SK-N-SH (cell line): ENCODE measurements around the gene USP22. TPM values are rescaled to one million over a fixed set of nuclear protein-coding genes. Genes with fewer than 3 reads are reported as not detected.

Source experiments
- CTCF ChIA-PET: fragments of 300-600, 350-600 bp; formaldehyde crosslinking; extraction: SDS; loops from one replicate; lab custom pipeline; 2021; lab: Yijun Ruan, JAX
- POLR2A ChIA-PET: fragments of 350-600 bp; sonication (Branson Sonifier 250); formaldehyde crosslinking; extraction: SDS; loops from one replicate; lab custom pipeline; 2020; ENCODE audit warnings: antibody characterized with exemption, inconsistent platforms; lab: Yijun Ruan, JAX
- DNase-seq: peaks from one replicate; pipeline ENCODE4 v3.0.0; 2012
- H2AFZ ChIP-seq: fragments of 200-600 bp; sonication (generic); 2 replicates; pipeline ENCODE4 v1.8.1; 2016; ENCODE audit warnings: antibody characterized with exemption, mild to moderate bottlenecking, low read depth
- H3F3A ChIP-seq: fragments of 200-600 bp; sonication (generic); replicated peaks from 2 replicates; pipeline ENCODE3; 2016; ENCODE audit warnings: antibody characterized with exemption, mild to moderate bottlenecking; ENCODE audit not compliant: insufficient read depth
- H3K27ac ChIP-seq, 2 experiments: fragments of 200-500 bp in 1 of 2; fragments of 200-600 bp in 1 of 2; sonication (Bioruptor generic) in 1 of 2; sonication (generic), shearing (Covaris generic) in 1 of 2; 2 replicates each; pipeline versions ENCODE4 v1.5.1 to v1.6.1; 2014 to 2016; ENCODE audit warnings: low read depth in 2 of 2, inconsistent platforms in 1 of 2, low read length in 1 of 2, mild to moderate bottlenecking in 1 of 2, mixed read lengths in 1 of 2
- H3K27me3 ChIP-seq: fragments of 200-600 bp; sonication (generic), shearing (Covaris generic); 2 replicates; pipeline ENCODE4 v1.6.1; 2016; ENCODE audit warnings: mixed run types; ENCODE audit not compliant: insufficient read depth
- H3K36me3 ChIP-seq, 2 experiments: fragments of 200-500 bp in 1 of 2; fragments of 200-600 bp in 1 of 2; sonication (Bioruptor generic) in 1 of 2; sonication (generic) in 1 of 2; replicated peaks in 1 of 2; 2 replicates each; pipeline versions ENCODE3 to v1.5.1; 2014 to 2016; ENCODE audit warnings: low read length in 1 of 2, mild to moderate bottlenecking in 1 of 2; ENCODE audit not compliant: insufficient read depth in 2 of 2, control insufficient read depth in 1 of 2
- H3K4me1 ChIP-seq, 2 experiments: fragments of 200-500 bp in 1 of 2; fragments of 200-600 bp in 1 of 2; sonication (Bioruptor generic) in 1 of 2; sonication (generic), shearing (Covaris generic) in 1 of 2; 2 replicates each; pipeline versions ENCODE4 v1.5.1 to v1.6.1; 2014 to 2016; ENCODE audit warnings: low read depth in 1 of 2, low read length in 1 of 2, mixed run types in 1 of 2; ENCODE audit not compliant: insufficient read depth in 2 of 2, control insufficient read depth in 1 of 2
- H3K4me2 ChIP-seq: fragments of 200-600 bp; sonication (generic), shearing (Covaris generic); 2 replicates; pipeline ENCODE4 v1.6.1; 2017; ENCODE audit warnings: mixed run types
- H3K4me3 ChIP-seq, 2 experiments: fragments of 200-500 bp in 1 of 2; fragments of 200-600 bp in 1 of 2; sonication (Bioruptor generic) in 1 of 2; sonication (generic), shearing (Covaris generic) in 1 of 2; 2 replicates each; pipeline versions ENCODE4 v1.5.1 to v1.8.1; 2014 to 2016; ENCODE audit warnings: low read depth in 2 of 2, inconsistent platforms in 1 of 2, low read length in 1 of 2, mild to moderate bottlenecking in 1 of 2, mixed read lengths in 1 of 2, moderate library complexity in 1 of 2
- H3K79me2 ChIP-seq: fragments of 200-600 bp; sonication (generic); 2 replicates; pipeline ENCODE4 v1.8.1; 2017; ENCODE audit warnings: mild to moderate bottlenecking; ENCODE audit not compliant: insufficient read depth
- H3K9ac ChIP-seq: fragments of 200-600 bp; sonication (generic); 2 replicates; pipeline ENCODE4 v1.6.1; 2017; ENCODE audit warnings: mixed run types
- H3K9me2 ChIP-seq: fragments of 200-600 bp; sonication (generic); 2 replicates; pipeline ENCODE4 v1.6.1; 2017; ENCODE audit warnings: mixed run types
- H3K9me3 ChIP-seq: fragments of 200-600 bp; sonication (generic); 2 replicates; pipeline ENCODE4 v1.6.1; 2017; ENCODE audit warnings: mixed run types, mild to moderate bottlenecking, moderate library complexity
- H4K20me1 ChIP-seq: fragments of 200-600 bp; sonication (generic); 2 replicates; pipeline ENCODE4 v1.6.1; 2017; ENCODE audit warnings: mild to moderate bottlenecking, mixed run types; ENCODE audit not compliant: insufficient read depth
- ELF1 ChIP-seq: IDR thresholded peaks from 2 replicates; pipeline ENCODE4 v1.4.0; 2012
- EP300 ChIP-seq, 2 experiments: IDR thresholded peaks; 2 replicates each; pipeline versions ENCODE4 v1.4.0 to v1.6.1; 2012; ENCODE audit warnings: borderline replicate concordance in 1 of 2, low read depth in 1 of 2, low read length in 1 of 2
- EZH2phosphoT487 ChIP-seq: fragments of 200-600 bp; sonication (generic); IDR thresholded peaks from 2 replicates; pipeline ENCODE4 v1.6.1; 2017; ENCODE audit warnings: low read depth, mixed run types, mild to moderate bottlenecking, antibody characterized with exemption, moderate library complexity, borderline replicate concordance
- FOXJ3 ChIP-seq: sonication (generic); formaldehyde crosslinking; IDR thresholded peaks from 2 replicates; pipeline ENCODE4 v1.5.1; 2020; ENCODE audit warnings: mild to moderate bottlenecking, missing genetic modification reagents
- GABPA ChIP-seq: IDR thresholded peaks from 2 replicates; pipeline ENCODE4 v1.4.0; 2012; ENCODE audit warnings: low read depth, mild to moderate bottlenecking
- MAX ChIP-seq: IDR thresholded peaks from 2 replicates; pipeline ENCODE4 v1.4.0; 2012; ENCODE audit warnings: low read depth
- NFIC ChIP-seq: IDR thresholded peaks from 2 replicates; pipeline ENCODE4 v1.4.0; 2012; ENCODE audit warnings: borderline replicate concordance
- NRF1 ChIP-seq: IDR thresholded peaks from 2 replicates; pipeline ENCODE4 v1.6.1; 2012; ENCODE audit warnings: low read depth, mild to moderate bottlenecking, low read length
- PBX3 ChIP-seq: IDR thresholded peaks from 2 replicates; pipeline ENCODE4; 2012
- POLR2AphosphoS5 ChIP-seq: IDR thresholded peaks from 2 replicates; pipeline ENCODE4 v1.6.1; 2012; ENCODE audit warnings: low read depth, low read length
- REST ChIP-seq: IDR thresholded peaks from 2 replicates; pipeline ENCODE4 v1.6.1; 2012; ENCODE audit warnings: mild to moderate bottlenecking, low read depth, low read length, moderate library complexity
- RXRA ChIP-seq: IDR thresholded peaks from 2 replicates; pipeline ENCODE4 v1.4.0; 2012; ENCODE audit warnings: low read depth, mild to moderate bottlenecking, borderline replicate concordance
- SMC3 ChIP-seq: IDR thresholded peaks from 2 replicates; pipeline ENCODE4 v1.6.1; 2012; ENCODE audit warnings: low read depth, low read length, improper control_type of control experiment
- TEAD4 ChIP-seq: IDR thresholded peaks from 2 replicates; pipeline ENCODE4 v1.4.0; 2012; ENCODE audit warnings: mild to moderate bottlenecking, borderline replicate concordance; ENCODE audit not compliant: insufficient read depth
- USF1 ChIP-seq: IDR thresholded peaks from 2 replicates; pipeline ENCODE4 v1.4.0; 2012; ENCODE audit warnings: low read depth, borderline replicate concordance
- YY1 ChIP-seq: IDR thresholded peaks from 2 replicates; pipeline ENCODE4 v1.4.0; 2012; ENCODE audit warnings: low read depth, mild to moderate bottlenecking
- WGBS: methylation state at CpG from one replicate; pipeline ENCODE4 v1.1.6; 2017; ENCODE audit warnings: low lambda C conversion rate; 5-methylcytosine and 5-hydroxymethylcytosine counted together
- polyA plus RNA-seq, 3 experiments: library from polyadenylated mRNA; depleted of rRNA; stranded (reverse); fragments of >200 nt; gene quantifications; 2 replicates each; pipeline ENCODE4 v1.2.3, GENCODE V29; 2012

USP22 gene
- polyA plus RNA-seq, 1 of the 3 experiments (the other 2 are of a cell fraction), result 142 TPM

- H3K36me3 ChIP-seq, result peaks cover 22 to 37% of the 10 kb centered on the region in 2 experiments
Observed at GRCh38 chr17:21034340-21035235, 8.2 kb downstream of the USP22 start.

More at GRCh38 chr17:21034340-21035235, 8.2 kb downstream of the USP22 start:
- H3K4me3 ChIP-seq, result no peak overlapping the region
- H3K4me2 ChIP-seq, result peak overlapping the region; percentile 49
- POLR2A ChIA-PET, result no interaction called here
- H3F3A ChIP-seq, result peaks cover 20% of the 10 kb centered on the region
- TF ChIP-seq NFIC (no peak), EZH2phosphoT487 (no peak), EP300 (IDR thresholded peaks at IDR 0.05; ENCODE audit: borderline replicate concordance in 1 of 2, low read depth in 1 of 2, low read length in 1 of 2) (no peak), POLR2AphosphoS5 (no peak), YY1 (no peak), NRF1 (no peak), FOXJ3 (CRISPR knock-in tag) (no peak), RXRA (no peak), USF1 (no peak), PBX3 (no peak), GABPA (no peak), MAX (no peak), TEAD4 (no peak), SMC3 (no peak), ELF1 (no peak), REST (no peak)
- CTCF ChIA-PET, result interaction anchor here (1.0 to 2.3 kb wide), 2 partner anchors 9 to 95 kb away, joined by 3 to 9 read pairs; partner anchors contain the start of gene USP22
- no peak overlapping the region for H3K9ac ChIP-seq
- H3K27me3 ChIP-seq, result no peaks in the 10 kb centered on the region
- no peak overlapping the region; a peak in 1 of 4 replicates for H3K27ac ChIP-seq
- no peak for DNase-seq
- H3K9me3 ChIP-seq, result no peaks in the 10 kb centered on the region
- 90% methylated on average over 13 of the region's 13 CpGs for WGBS
- H3K79me2 ChIP-seq, result peaks cover 98% of the 10 kb centered on the region
- H3K4me1 ChIP-seq, result peaks cover 30 to 40% of the 10 kb centered on the region in 2 experiments; a peak in 3 of 4 replicates
- no peak overlapping the region for H2AFZ ChIP-seq
- H4K20me1 ChIP-seq, result peaks cover 100% of the 10 kb centered on the region
- H3K9me2 ChIP-seq, result no peaks in the 10 kb centered on the region
